Measurements from ENCODE around the gene BAHD1. TPM values are rescaled to one million over a fixed set of nuclear protein-coding genes. Genes with fewer than 3 reads are reported as not detected.
A peak's percentile ranks its signal among the peaks of the same experiment; 100 is the strongest.

The BAHD1 gene
- polyA plus RNA-seq, 1 of the 3 experiments (the other 2 are of a cell fraction): 5.5 TPM

DNA sequence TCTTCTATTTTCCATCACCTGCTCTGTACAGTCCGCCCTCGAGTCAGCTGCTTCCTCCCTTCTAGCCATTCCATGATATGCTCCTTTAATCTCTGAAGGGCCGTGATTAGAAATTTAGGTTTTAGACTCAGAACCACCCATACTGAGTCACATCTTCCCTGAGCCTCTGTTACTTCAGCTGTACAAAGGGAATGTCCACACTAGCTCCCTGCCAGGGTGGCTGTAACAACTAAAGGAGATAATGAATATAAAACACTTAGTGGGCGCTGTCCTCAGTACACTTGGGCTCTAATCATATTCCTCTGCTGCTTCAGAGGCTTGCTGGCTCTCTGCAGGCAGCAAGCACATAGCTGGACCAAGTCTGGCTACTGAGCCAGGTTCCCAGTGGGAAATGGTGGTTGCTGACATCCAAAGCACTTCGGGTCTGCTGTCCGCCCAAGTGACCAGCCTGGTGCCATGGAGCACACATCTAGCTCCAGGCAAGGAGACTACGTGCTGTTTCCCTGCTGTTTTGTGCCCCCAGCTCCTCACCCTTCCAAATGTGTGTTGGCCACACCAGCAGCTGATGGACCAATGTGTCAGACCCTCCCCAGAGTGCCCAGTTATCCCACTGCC, 29.1 kb downstream of the BAHD1 start:
- 92% methylated on average over 4 of the region's 7 CpGs for WGBS (ENCODE audit: low lambda C conversion rate)
- no peaks in the 10 kb centered on the region for H4K20me1 ChIP-seq (ENCODE audit: insufficient read depth)
- no peaks in the 10 kb centered on the region for H3K9me3 ChIP-seq
- H2AFZ ChIP-seq (ENCODE audit: low read depth): peak overlapping the region; percentile 60; the same call in 1 of the 2 replicates
- peak overlapping the region; percentile 65 to 92; a peak in 3 of 4 replicates for H3K27ac ChIP-seq (ENCODE audit: low read depth in 2 of 2, low read length in 1 of 2)
- H3K9me2 ChIP-seq: no peaks in the 10 kb centered on the region
- H3K4me1 ChIP-seq (ENCODE audit: control insufficient read depth in 1 of 2, insufficient read depth in 2 of 2, low read depth in 1 of 2, low read length in 1 of 2): peaks cover 15 to 27% of the 10 kb centered on the region in 2 experiments; a peak in 3 of 4 replicates
- H3F3A ChIP-seq (replicated peaks; ENCODE audit: insufficient read depth): peaks cover 23% of the 10 kb centered on the region
- peak overlapping the region; percentile 80; the same call in 1 of the 2 replicates for H3K4me2 ChIP-seq
- H3K4me3 ChIP-seq (ENCODE audit: low read depth in 2 of 2, low read length in 1 of 2): peak overlapping the region; percentile 51 to 86; a peak in 3 of 4 replicates
- H3K9ac ChIP-seq: peak overlapping the region; percentile 29; the same call in 1 of the 2 replicates
- peaks cover 9% of the 10 kb centered on the region; the same call in 1 of the 2 replicates for H3K79me2 ChIP-seq (ENCODE audit: insufficient read depth)
- TF ChIP-seq, protein P1, sequence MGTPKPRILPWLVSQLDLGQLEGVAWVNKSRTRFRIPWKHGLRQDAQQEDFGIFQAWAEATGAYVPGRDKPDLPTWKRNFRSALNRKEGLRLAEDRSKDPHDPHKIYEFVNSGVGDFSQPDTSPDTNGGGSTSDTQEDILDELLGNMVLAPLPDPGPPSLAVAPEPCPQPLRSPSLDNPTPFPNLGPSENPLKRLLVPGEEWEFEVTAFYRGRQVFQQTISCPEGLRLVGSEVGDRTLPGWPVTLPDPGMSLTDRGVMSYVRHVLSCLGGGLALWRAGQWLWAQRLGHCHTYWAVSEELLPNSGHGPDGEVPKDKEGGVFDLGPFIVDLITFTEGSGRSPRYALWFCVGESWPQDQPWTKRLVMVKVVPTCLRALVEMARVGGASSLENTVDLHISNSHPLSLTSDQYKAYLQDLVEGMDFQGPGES (IDR thresholded peaks at IDR 0.05; ENCODE audit: low read depth, low read length): no peak
- TF ChIP-seq POLR2AphosphoS5 (IDR thresholded peaks at IDR 0.05; ENCODE audit: low read depth, low read length): 0 out of 2 replicates have a peak, but pooled peaks have one; percentile 6
- POLR2A ChIA-PET: interaction anchor here (0.7 to 1.6 kb wide), 5 partner anchors 10 to 224 kb away, joined by 3 to 5 read pairs (median 3); partner anchors contain the start of gene IVD
- DNase-seq: peak; percentile 46
- peaks cover 0 to 17% of the 10 kb centered on the region in 2 experiments for H3K36me3 ChIP-seq (replicated peaks in 1 of 2; ENCODE audit: control insufficient read depth in 1 of 2, insufficient read depth in 2 of 2, low read length in 1 of 2)
- CTCF ChIA-PET: interaction anchor here (1.1 to 1.7 kb wide), 9 partner anchors 13 to 125 kb away, joined by 3 to 11 read pairs (median 4); partner anchors contain the start of gene BAHD1
- H3K27me3 ChIP-seq (ENCODE audit: insufficient read depth): no peaks in the 10 kb centered on the region

DNA sequence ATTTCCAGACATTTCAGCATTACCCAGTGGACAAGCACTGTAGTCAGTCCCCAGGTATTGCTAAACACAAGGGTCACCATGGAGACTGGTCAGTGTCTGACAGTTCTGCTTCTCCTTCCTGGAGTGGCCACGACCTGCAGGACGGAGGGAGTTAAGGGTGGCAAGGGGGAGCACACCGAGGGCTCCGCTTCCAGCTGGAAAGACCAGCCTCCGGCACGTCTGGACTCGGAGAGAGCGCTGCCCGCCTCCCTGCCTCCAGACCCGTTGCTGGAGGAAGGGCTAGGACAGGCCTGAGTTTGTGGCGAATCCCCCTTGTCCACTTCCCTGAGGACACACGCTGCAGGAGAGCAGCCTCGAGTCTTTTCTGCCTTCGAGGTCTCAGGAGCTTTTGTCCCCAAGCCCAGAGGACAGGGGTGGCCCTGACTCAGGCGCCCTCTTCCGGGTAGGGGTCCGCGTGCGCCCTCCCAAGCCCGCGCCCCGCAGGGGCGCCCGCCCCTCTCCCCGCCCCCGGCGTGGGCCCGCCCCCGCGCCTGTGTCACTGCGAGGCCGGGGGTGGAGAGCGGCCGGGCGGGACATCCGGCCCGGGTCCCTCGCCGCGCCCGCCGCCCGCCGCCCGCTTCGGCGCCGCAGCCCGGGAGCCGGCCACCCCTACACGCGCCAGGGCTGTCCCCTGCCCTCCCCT, 29.8 kb downstream of the BAHD1 start, which contains the start of gene CHST14:
TSS of gene CHST14 (plus strand) at position 562 of the 682 bp plus-strand sequence. CDS start 230 bp downstream, outside the sequence.
- no peaks in the 10 kb centered on the region for H3K27me3 ChIP-seq (ENCODE audit: insufficient read depth)
- peak within 1 kb of the TSS; percentile 83 for H2AFZ ChIP-seq (ENCODE audit: low read depth)
- no peaks in the 10 kb centered on the region for H3K9me2 ChIP-seq
- peak within 1 kb of the TSS; percentile 83 to 86 for H3K4me3 ChIP-seq (ENCODE audit: low read depth in 2 of 2, low read length in 1 of 2)
- peaks cover 15 to 27% of the 10 kb centered on the region in 2 experiments; a peak in 3 of 4 replicates for H3K4me1 ChIP-seq (ENCODE audit: control insufficient read depth in 1 of 2, insufficient read depth in 2 of 2, low read depth in 1 of 2, low read length in 1 of 2)
- H3K79me2 ChIP-seq (ENCODE audit: insufficient read depth): peaks cover 9% of the 10 kb centered on the region; the same call in 1 of the 2 replicates
- CTCF ChIA-PET: interaction anchor here (1.1 to 1.7 kb wide), 7 partner anchors 13 to 37 kb away, joined by 3 to 11 read pairs (median 4); partner anchors contain the start of gene BAHD1
- peak within 1 kb of the TSS; percentile 80 for H3K9ac ChIP-seq
- DNase-seq: peak; percentile 97
- peak within 1 kb of the TSS; percentile 65 to 92 for H3K27ac ChIP-seq (ENCODE audit: low read depth in 2 of 2, low read length in 1 of 2)
- peak; percentile 41; the same call in 1 of the 2 replicates for TF ChIP-seq GABPA (IDR thresholded peaks at IDR 0.05; ENCODE audit: low read depth)
- no peak for TF ChIP-seq FOXM1 (IDR thresholded peaks at IDR 0.05; ENCODE audit: low read depth)
- TF ChIP-seq SMC3 (IDR thresholded peaks at IDR 0.05; ENCODE audit: low read depth, low read length): 0 out of 2 replicates have a peak, but pooled peaks have one; percentile 3
- TF ChIP-seq TAF1 (IDR thresholded peaks at IDR 0.05; ENCODE audit: borderline replicate concordance, low read depth, low read length): no peak
- TF ChIP-seq, protein P1 (IDR thresholded peaks at IDR 0.05; ENCODE audit: low read depth, low read length): no peak
- 0 out of 2 replicates have a peak, but pooled peaks have one; percentile 13 for TF ChIP-seq RAD21 (IDR thresholded peaks at IDR 0.05; ENCODE audit: low read length)
- peak; percentile 67; the same call in 1 of the 2 replicates for TF ChIP-seq ELF1 (IDR thresholded peaks at IDR 0.05)
- TF ChIP-seq MXI1 (IDR thresholded peaks at IDR 0.05; ENCODE audit: low read depth, low read length): 0 out of 2 replicates have a peak, but pooled peaks have one; percentile 43
- TF ChIP-seq SIN3A (IDR thresholded peaks at IDR 0.05; ENCODE audit: borderline replicate concordance, low read depth, low read length): peak; percentile 42; the same call in 1 of the 2 replicates
- TF ChIP-seq POLR2AphosphoS5 (IDR thresholded peaks at IDR 0.05; ENCODE audit: low read depth, low read length): 0 out of 2 replicates have a peak, but pooled peaks have one; percentile 1
- no peak for TF ChIP-seq RFX5 (IDR thresholded peaks at IDR 0.05; ENCODE audit: low read length)
- TF ChIP-seq JUND (IDR thresholded peaks at IDR 0.05): no peak
- TF ChIP-seq, protein P2, sequence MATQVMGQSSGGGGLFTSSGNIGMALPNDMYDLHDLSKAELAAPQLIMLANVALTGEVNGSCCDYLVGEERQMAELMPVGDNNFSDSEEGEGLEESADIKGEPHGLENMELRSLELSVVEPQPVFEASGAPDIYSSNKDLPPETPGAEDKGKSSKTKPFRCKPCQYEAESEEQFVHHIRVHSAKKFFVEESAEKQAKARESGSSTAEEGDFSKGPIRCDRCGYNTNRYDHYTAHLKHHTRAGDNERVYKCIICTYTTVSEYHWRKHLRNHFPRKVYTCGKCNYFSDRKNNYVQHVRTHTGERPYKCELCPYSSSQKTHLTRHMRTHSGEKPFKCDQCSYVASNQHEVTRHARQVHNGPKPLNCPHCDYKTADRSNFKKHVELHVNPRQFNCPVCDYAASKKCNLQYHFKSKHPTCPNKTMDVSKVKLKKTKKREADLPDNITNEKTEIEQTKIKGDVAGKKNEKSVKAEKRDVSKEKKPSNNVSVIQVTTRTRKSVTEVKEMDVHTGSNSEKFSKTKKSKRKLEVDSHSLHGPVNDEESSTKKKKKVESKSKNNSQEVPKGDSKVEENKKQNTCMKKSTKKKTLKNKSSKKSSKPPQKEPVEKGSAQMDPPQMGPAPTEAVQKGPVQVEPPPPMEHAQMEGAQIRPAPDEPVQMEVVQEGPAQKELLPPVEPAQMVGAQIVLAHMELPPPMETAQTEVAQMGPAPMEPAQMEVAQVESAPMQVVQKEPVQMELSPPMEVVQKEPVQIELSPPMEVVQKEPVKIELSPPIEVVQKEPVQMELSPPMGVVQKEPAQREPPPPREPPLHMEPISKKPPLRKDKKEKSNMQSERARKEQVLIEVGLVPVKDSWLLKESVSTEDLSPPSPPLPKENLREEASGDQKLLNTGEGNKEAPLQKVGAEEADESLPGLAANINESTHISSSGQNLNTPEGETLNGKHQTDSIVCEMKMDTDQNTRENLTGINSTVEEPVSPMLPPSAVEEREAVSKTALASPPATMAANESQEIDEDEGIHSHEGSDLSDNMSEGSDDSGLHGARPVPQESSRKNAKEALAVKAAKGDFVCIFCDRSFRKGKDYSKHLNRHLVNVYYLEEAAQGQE (IDR thresholded peaks at IDR 0.05; ENCODE audit: low read depth, low read length): no peak
- peaks cover 23% of the 10 kb centered on the region for H3F3A ChIP-seq (replicated peaks; ENCODE audit: insufficient read depth)
- POLR2A ChIA-PET: interaction anchor here (0.7 to 1.6 kb wide), 5 partner anchors 9 to 223 kb away, joined by 3 to 5 read pairs (median 3); partner anchors contain the start of gene IVD
- H3K36me3 ChIP-seq (replicated peaks in 1 of 2; ENCODE audit: control insufficient read depth in 1 of 2, insufficient read depth in 2 of 2, low read length in 1 of 2): peaks cover 0 to 10% of the 10 kb centered on the region in 2 experiments
- H4K20me1 ChIP-seq (ENCODE audit: insufficient read depth): no peaks in the 10 kb centered on the region
- H3K4me2 ChIP-seq: peak within 1 kb of the TSS; percentile 99
- WGBS (ENCODE audit: low lambda C conversion rate): under 1% methylated on average over 24 of the region's 52 CpGs
- no peaks in the 10 kb centered on the region for H3K9me3 ChIP-seq
